CD4-positive, alpha-beta T cell treated with Interleukin-2 at 100 ng/mL for 4 hours (primary cell): ENCODE results near the gene APOA5.
"Not testable (repeated sequence)": the region's sequence is repeated elsewhere in the genome, so short reads cannot be mapped to it uniquely, and the experiment has no call there.

Source experiments
- DNase-seq: peaks from one replicate; pipeline ENCODE4 v3.0.0-alpha.2; 2020; ENCODE audit warnings: low spot score

The APOA5 gene

DNA sequence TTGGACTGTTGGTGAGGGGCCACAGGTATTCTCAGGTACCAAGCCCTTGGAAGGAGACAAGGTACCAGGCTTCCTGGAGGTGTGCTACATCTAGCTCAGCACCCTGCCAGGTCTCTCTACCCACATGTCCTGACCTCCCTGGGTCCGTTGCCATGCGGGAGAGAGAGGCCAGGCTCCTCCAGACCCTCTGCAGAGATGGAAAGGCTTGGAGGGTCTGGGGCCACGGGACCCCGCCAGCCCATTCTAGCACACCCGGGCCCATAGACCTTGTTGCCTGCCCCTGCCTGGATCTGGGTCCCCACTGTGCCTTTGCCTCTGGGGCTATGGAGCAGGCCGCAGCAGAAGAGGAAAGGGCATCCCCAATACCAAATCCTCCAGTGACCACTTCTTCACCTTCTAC lies 35.8 kb upstream of the APOA5 start:
- no peak for DNase-seq

DNA sequence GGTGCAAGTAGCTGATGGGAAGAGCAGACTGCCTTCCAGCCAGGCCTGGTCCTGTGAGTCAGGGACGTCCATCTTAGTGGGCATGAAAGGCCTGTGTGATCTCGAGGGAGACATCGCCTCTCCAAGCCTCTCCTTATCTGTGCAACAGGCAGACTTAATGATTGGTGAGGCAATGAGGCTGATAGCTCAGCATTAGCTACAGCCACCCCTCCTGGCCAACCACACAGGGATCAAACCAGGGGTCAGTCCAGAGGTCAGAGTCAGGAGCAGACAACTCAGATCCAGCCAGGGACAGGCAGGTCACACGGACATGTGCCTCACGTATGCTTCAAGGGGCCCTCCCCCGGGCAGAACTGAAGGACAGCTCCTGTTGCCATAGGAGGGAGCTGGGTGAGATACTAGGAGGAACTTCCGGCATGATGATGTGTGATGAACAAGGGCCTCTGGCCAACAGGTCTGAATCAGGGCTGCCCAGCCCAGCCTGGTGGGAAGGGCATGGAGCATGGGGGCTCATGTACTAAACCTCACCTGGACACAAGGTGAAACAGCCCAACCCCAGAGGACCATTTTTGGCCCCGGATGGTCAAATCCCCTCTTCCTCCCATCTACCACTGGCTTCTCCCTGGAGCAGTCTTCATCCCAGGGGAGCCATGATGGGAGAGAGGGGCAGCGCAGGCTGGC lies 35.2 kb upstream of the APOA5 start:
- DNase-seq, result no peak

DNA sequence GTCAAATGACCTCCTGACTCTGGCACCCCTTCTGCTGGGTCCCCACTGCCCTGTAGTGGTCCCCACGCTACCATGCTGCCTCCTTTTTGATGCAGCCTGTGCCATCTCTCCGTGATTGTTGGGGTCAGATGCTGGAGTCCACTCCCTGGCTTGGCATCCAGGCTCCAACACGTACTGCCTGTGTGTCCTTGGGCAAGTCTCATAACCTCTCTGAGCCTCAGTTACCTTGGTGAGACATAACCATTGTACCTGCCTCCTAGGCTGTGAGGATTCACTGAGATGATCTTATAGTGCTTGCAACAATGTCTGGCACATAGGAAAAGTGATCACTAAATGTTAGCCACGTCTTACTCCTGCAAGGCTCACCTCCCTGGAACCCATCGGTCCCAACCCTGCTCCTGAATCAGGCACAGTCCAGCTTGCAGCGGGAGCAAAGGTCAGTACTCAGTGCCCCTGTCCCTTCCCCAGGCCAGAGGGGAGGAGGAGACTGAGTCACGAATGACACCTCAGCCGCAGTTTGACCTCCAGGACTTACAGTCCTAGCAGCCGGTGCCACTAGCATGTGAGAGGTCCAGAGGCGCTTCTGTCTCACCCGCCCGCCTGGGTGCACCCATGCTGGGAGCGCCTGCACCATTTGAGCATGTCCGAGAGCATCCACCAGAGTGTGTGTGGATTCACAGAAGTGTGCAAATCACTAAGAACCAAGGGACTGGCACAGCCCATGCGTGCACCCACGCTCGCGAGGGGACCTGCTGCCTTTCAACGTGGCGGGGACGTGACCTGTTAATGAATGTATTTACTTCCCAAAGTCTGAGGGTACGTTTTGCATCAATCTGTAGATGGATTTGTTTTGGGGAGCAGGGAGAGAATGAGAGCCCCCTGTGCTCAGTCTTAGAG lies 34.4 kb upstream of the APOA5 start:
- DNase-seq, result no peak

DNA sequence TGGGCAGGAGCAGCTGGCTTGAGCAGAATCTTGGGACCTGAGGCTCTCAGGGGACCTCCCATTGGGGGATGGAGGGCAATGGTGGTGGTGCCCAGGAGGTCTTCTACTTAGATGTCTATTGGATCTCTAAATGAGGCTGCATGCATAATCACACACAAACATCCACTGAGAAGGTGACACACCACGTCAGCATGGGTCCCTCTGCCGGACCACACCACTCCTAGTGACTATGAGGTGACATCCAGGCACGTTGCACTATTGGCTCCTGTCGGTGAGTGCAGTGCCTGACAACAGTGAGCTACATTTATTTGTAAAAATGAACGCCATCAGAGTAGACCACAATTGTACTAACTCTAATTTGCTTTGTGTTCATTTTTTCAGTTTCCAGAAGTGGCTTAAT lies 33.8 kb upstream of the APOA5 start:
- no peak for DNase-seq

DNA sequence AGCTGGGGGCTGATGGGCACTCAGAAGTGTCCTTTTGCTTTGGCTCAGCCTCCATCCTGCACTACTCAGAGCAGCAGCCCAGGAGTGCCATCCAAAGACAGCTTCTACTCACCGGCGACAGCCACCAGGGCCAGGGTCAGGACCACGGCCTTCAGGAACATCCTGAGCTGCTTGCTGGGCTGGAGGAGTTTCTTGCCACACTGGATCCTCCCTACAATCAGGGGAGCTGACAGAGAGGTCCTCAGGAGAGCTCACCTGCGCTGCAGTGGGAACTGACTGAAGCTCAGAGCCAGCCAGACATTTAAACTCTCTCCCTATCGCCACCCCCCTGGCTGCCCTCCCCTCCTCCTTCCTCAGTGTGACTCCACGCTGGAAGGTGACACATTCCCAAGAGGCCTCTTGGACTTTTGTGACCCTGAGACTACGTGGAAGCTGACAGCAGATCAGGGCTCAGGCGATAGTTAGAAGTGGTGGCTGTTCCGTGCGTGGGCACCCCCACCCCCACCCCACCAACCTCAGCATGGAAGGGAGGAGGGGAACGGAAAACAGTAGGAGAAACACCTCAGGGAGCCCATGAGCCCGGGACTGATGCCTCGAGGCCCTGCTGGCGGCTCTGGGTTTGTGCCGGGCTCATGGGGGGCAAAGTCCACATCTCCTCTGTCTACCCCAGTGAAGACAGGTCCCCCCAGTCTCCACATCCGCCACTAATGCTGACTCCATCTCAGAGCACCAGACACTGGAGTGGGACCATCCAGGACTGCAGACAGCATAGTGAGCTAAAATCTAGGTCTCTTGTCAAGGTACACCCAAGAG lies 31.6 kb upstream of the APOA5 start, which contains the start of gene APOA4:
Gene APOA4 (minus strand): TSS at position 274 of the 813 bp plus-strand sequence. CDS start 113 bp downstream, at position 161.
- no peak for DNase-seq

DNA sequence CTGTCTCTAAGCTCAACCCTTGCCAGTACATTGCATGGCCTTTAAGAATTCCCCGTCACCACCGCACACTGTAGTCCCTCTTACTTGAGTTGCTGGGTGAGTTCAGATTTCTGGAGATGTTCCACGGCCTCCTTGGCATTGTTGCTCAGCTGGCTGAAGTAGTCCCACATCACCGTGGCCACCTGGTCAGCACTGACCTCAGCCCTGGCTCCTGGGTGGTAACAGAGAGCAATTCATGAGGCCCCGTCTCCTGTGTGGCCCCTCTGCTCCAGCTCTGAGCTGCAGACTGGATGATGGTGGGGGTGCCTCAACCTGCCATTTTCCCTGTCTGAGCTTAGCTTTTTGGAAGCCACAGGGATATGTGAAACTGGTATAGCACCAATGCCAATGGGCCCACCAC lies 30.9 kb upstream of the APOA5 start:
- DNase-seq, result no peak

DNA sequence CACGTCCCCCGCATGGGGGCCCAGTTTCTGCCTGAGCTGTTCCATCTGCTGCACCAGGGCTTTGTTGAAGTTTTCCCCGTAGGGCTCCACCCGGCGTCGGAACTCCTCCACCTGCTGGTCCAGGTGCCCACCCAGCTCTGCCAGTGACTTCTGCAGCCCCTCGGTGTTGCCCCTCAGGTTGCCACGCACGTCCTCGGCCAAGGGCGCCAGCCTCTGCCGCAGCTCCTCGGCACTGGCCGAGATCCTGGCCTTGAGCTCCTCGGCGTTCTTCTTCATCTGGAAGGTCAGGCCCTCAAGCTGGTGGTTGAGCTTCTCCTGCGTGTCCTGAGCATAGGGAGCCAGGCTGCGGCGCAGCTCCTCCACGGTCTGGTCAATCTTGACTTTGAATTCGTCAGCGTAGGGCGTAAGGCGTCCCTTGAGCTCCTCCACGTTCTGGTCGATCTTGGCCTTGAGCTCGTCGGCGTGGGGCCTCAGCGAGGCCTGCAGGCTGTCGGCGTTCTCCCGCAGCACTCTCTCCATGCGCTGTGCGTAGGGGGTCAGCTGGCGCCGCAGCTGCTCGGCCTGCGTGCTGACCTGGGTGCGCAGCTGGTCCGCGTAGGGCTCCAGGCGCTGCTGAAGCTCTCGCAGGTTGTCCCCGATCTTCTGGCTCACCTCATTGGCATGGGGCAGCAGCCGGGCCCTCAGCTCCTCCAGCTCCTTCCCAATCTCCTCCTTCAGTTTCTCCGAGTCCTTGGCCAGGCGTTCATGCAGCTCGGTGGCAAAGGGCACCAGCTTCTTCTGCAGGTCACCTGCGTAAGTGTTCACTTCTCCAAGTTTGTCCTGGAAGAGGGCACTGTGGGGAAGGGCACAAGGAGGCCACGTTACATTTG lies 29.6 kb upstream of the APOA5 start:
- no peak for DNase-seq

DNA sequence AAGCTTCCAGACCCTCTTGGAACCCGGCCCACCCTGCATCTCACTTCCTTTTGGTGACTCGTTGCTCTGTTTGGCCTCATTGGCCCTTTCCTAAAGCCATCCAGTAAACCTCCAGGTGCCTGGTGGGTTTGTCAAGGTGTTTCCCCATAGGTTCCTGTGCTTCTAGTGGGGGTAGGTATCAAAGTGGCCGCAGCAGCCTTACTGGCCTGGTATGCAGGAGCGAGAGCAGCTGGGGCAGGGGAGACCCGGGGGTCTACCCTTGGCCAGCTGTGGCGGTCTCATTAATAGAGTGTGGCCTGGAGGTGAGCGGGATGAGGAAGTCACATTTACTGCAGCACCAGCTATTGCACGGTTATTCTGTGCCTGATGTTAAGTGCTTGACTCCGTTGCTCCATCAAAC lies 27.4 kb upstream of the APOA5 start:
- DNase-seq, result no peak

DNA sequence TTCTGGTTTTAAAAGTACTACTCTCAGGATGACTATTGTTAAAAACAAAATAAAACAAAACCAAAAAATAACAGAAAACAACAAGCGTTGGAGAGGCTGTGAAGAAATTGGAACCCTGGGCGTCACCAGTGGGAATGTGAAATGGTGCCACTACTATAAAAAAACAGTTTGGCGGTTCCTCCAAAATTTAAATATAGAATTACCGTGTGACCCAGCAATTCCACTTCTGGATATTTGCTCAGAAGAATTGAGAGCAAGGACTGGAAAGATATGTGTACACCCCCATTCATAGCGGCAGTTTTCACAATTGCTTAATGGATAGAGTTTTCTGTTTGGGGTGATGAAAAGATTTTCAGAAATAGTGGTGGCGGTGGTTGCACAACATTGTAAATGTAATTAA lies 22.8 kb upstream of the APOA5 start:
- no peak for DNase-seq

DNA sequence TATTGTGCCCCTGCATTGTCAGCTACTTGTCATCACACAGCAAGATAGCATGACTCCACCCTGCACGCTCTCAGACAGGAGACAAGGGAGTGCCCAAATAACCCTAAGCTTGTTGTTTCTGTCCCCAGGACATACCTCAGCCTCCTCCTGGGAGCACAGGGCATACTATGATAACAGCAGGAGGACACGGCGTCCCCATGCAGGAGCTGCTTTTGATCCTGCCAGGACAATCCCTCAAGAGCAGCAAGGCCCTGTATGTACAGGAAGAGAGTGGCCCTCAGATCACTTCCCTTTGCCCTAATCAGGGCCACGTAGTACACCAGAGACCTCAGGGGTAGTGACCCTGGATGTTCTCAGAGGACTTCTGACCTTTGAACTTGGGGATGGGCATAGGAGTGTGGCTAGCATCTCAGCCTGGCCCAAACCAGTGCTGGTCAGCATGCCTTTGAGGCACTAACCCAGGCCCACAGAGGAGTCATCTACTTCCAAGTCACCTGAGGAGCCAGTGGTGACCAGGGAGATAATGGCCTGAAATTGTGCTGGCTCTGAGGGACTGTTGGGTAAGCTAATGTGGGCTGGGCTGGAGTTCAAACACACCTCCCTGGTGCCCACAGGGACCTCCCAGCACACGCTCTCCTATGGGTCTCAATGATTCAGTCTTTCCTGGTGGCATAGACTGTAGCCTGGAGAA lies 22.2 kb upstream of the APOA5 start:
- no peak for DNase-seq

DNA sequence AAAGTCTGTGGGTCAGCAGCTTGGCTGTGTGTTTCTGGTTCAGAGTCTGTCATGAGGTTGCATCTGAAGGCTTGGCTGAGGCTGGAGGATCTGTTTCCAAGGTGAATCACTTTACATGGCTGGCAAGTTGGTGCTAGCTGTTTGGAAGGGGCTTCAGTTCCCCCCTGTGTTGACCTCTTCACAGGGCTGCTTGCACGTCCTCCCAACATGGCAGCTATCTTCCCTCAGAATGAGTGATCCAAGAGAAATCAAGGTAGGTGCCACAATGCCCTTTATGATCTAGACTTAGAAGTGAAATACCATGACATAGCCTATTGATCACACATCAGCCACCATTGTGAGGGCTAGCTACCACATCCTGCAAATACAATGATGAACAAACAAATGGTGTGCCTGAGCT lies 21.5 kb upstream of the APOA5 start:
- DNase-seq, result no peak

DNA sequence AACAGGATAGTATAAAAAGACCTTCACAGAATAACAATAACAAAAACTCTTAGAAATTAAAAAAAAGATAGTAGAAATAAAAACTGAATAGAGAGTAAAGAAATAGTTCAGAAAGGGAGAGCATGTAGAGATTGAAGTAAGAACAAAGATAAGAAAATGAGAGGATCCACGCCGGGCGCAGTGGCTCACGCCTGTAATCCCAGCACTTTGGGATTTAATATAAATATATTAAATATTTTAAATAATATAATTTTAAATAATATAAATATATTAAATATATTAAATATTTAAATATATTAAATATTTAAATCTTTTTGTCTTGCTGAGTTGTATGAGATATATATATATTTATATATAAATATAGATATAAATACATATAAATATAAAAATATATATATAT lies 20.4 kb upstream of the APOA5 start:
- DNase-seq, result no peak

DNA sequence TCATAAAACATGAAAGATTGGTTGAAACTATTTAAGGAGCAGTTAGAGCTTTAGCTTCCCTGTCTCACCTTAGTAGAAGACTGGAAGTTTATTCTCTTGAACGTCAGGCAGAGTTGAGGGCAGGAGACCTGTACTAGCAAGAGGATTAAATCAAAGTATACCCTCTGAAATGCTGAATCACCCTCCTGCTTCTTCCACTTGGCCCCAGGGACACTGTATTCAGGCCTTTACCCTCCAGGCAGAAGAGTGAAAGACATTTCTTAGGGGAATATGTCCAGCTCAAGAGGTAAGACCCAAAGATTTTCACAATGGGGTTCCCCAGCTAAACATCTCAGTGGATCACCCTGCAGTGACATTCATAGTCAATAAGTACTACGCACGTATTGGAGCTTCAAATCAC lies 19.5 kb upstream of the APOA5 start:
- no peak for DNase-seq

DNA sequence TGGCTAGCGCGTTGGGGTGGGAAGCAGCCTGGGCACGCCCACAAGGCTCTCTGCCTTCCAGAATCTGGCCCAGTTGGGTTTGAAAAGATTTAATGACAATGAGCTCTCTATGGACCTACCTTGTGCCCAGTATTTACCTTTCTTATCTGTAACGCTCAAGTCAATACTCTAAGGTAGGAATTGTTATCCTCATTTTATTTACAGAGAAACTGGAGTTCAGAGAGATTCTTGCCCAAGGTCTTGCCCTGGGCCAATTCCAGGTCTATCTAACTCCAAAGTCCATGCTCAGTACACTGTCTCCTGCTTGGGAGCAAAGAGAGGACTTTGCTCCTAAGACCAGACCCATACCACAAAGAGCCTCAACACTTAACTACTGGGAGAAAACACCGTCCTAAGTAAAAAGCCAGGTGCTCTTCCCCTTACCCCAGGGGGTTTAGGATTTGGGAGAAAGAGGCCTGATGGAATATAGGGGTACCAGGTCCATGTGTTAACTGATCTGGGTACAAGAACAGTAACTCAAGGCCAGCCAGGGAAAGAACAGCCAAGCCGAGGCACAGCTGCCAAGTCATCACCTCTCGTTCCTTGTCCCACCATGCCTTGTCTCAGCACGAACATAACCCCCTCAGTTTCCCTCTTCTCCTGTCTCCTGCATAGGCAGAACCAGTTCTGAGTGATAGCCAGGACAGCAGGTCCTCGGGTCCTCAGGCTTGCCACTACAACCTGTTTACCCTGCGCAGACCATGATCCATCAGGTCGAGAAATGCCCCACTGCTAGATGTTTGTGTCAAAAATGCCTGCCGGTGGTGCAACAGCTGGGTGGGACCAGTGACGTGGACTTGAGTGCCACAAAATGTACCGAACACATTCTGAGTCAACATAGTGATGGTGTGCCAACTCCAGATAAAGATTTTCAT lies 16.8 kb upstream of the APOA5 start:
- DNase-seq, result no peak

DNA sequence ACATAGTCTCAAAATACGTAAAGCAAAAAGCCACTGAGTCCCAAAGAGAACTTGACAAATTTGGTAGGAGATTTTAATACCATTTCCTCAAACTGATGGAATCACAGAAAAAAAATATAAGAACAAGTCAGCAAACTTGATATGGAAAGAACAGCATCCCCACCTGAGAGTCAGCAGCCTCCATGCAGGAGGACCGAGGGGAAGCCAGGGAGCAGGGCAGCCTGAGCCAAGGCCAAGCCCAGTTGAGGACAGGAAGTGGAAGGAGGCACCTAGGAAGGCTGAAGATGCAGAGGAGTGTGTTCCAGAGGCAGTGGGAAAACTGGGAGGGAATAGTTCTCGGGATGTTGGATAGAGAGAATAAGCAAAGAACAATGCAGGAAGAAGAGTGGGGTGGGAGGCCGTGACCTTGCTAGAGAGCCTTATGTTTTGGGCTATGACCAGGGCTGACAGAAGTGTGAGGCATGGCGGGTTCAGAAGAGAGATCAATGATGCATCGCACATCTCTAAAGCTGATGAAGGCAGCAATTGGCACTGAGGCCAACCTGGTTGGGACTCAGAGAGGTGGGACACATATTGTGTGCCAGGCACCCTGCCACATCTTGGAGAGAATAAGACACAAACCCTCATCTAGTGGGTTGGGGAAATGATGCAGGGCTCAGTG lies 16.1 kb upstream of the APOA5 start:
- DNase-seq, result no peak

DNA sequence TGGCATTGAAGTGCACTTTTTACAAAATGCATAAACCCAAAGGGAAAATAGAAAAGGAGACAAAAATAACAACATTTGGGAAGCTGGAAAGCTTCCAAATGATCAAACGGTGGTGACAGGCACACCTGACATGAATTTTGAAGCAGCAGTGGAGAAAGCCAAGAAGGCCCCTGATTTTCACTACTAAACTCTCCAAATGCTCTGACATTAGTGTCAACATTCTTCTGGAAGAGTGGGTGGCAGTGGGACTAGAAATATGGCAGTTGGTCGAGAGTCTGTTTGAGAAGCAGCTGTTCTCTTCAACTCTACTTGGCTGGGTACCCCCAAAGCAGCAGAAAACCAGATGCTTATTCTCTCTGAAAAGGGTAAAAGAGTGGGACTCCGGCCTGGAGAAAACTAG lies 12.3 kb upstream of the APOA5 start:
- no peak for DNase-seq

DNA sequence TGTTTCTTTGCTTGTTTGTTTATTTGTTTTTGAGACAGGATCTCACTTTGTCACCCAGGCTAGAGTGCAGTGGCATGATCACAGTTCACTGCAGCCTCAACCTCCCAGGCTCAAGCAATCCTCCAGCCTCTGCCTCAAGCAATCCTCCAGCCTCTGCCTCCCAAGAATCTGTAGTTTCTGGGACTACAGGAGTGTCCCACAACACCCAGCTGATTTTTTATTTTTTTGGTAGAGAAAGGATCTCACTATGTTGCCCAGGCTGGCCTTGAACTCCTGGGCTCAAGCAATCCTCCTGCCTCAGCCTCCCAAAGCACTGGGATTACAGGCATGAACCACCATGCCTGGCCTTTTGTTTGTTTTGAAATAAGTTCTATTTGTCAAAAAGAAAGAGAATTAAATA lies 10.0 kb upstream of the APOA5 start:
- not testable (repeated sequence) for DNase-seq

DNA sequence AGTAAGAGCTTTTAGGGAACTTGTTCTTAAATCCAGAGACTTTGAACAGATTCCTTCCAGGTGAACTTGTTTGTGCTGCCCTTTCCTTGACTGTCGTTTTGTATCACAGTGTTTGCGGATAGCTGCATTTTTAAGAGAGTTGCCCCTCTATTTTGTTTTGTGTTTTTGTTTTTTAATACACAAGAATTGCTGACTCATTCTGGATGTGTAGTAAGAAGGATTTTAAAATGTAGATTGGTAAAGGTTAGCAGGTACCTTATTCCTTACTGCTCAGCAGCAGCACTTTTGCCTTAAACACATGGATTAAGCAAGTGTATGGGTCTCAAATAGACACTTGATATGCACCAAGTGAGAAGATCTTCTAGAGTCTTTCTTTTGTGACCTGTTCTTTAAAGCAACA lies 8.9 kb upstream of the APOA5 start:
- DNase-seq, result no peak

DNA sequence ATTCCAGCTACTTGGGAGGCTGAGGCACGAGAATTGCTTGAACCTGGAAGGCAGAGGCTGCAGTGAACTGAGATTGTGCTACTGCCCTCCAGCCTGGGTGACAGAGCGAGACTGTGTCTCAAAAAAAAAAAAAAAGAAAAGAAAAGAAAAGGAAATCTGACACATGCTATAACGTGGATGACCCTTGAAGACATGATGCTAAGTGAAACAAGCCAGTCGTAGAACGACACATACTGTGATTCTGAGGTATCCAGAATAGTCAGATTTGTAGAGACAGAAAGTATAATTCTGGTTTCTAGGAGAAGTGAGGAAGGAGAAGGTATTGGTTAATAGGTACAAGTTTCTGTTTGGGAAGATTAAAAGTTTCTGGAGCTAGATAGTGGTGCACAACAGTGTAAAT lies 6.7 kb upstream of the APOA5 start:
- DNase-seq, result no peak
